Activated T-helper 9 cell treated with anti-CD3 and anti-CD28 coated beads, Interleukin-2, amount 50 U/mL, for 16 hours (primary cell): Measurements from ENCODE around the gene ARHGAP28.
"Not testable (repeated sequence)": the region's sequence is repeated elsewhere in the genome, so short reads cannot be mapped to it uniquely, and the experiment has no call there.

ENCODE experiments used
- DNase-seq: peaks from one replicate; pipeline ENCODE4 v3.0.0-alpha.2; 2020; ENCODE audit warnings: low read depth

The ARHGAP28 gene

GRCh38 chr18:6929370-6930102, 200.0 kb downstream of the ARHGAP28 start:
- no peak for DNase-seq

- no peak for DNase-seq
Measured at GRCh38 chr18:6934859-6935258, 205.3 kb downstream of the ARHGAP28 start.

- DNase-seq = no peak
Measured at GRCh38 chr18:6938003-6938402, 208.5 kb downstream of the ARHGAP28 start.

GRCh38 chr18:6938403-6938802, 208.9 kb downstream of the ARHGAP28 start:
- DNase-seq = not testable (repeated sequence)

- no peak for DNase-seq
Measured at GRCh38 chr18:6939972-6940371, 210.5 kb downstream of the ARHGAP28 start.

GRCh38 chr18:6940451-6940850, 210.9 kb downstream of the ARHGAP28 start:
- no peak for DNase-seq

GRCh38 chr18:6941996-6942395, 212.5 kb downstream of the ARHGAP28 start:
- no peak for DNase-seq

- DNase-seq = no peak
Measured at GRCh38 chr18:6942742-6943141, 213.2 kb downstream of the ARHGAP28 start.

- DNase-seq = no peak
Measured at GRCh38 chr18:6943143-6943542, 213.6 kb downstream of the ARHGAP28 start.

- DNase-seq = no peak
Measured at GRCh38 chr18:6947338-6948030, 218.0 kb downstream of the ARHGAP28 start.

- no peak for DNase-seq
Measured at GRCh38 chr18:6948281-6949055, 219.0 kb downstream of the ARHGAP28 start.

GRCh38 chr18:6949800-6950586, 220.5 kb downstream of the ARHGAP28 start:
- DNase-seq = no peak

GRCh38 chr18:6950641-6951040, 221.1 kb downstream of the ARHGAP28 start:
- DNase-seq = no peak

GRCh38 chr18:6951336-6952090, 222.0 kb downstream of the ARHGAP28 start:
- DNase-seq = no peak

- DNase-seq = no peak
Measured at GRCh38 chr18:6954501-6954900, 225.0 kb downstream of the ARHGAP28 start.

GRCh38 chr18:6955304-6955703, 225.8 kb downstream of the ARHGAP28 start:
- no peak for DNase-seq

GRCh38 chr18:6956495-6956894, 227.0 kb downstream of the ARHGAP28 start:
- DNase-seq = no peak

- no peak for DNase-seq
Measured at GRCh38 chr18:6956999-6957398, 227.5 kb downstream of the ARHGAP28 start.

- DNase-seq = no peak
Measured at GRCh38 chr18:6959110-6959509, 229.6 kb downstream of the ARHGAP28 start.

GRCh38 chr18:6960124-6960523, 230.6 kb downstream of the ARHGAP28 start:
- no peak for DNase-seq

- DNase-seq = no peak
Measured at GRCh38 chr18:6960656-6961055, 231.1 kb downstream of the ARHGAP28 start.
